NCI-H1105 treated with DMSO at 0.1 percent for 48 hours (cell line): Measurements from ENCODE around the gene PRRX1.

ENCODE experiments used
- DNase-seq: peaks from one replicate; lab custom pipeline; 2025; lab: John Stamatoyannopoulos, UW

PRRX1 gene

GRCh38 chr1:170691258-170691657 lies 27.3 kb downstream of the PRRX1 start:
- DNase-seq: no peak

GRCh38 chr1:170692866-170693575 lies 29.1 kb downstream of the PRRX1 start:
- DNase-seq: no peak

GRCh38 chr1:170694172-170694926 lies 30.4 kb downstream of the PRRX1 start:
- no peak for DNase-seq

GRCh38 chr1:170695955-170696590 lies 32.1 kb downstream of the PRRX1 start:
- DNase-seq: no peak

- DNase-seq: no peak
These were observed 32.8 kb downstream of the PRRX1 start for GRCh38 chr1:170696591-170697290.

- no peak for DNase-seq
These were observed 33.4 kb downstream of the PRRX1 start for GRCh38 chr1:170697316-170697715.

- peak; percentile 25 for DNase-seq
These were observed 34.7 kb downstream of the PRRX1 start for GRCh38 chr1:170698301-170699275.

- no peak for DNase-seq
These were observed 35.8 kb downstream of the PRRX1 start for GRCh38 chr1:170699696-170700095.

GRCh38 chr1:170700842-170701615 lies 37.1 kb downstream of the PRRX1 start:
- no peak for DNase-seq

- no peak for DNase-seq
These were observed 38.0 kb downstream of the PRRX1 start for GRCh38 chr1:170701962-170702361.

GRCh38 chr1:170703591-170703990 lies 39.7 kb downstream of the PRRX1 start:
- no peak for DNase-seq

- no peak for DNase-seq
These were observed 40.3 kb downstream of the PRRX1 start for GRCh38 chr1:170704256-170704655.

GRCh38 chr1:170705981-170706380 lies 42.0 kb downstream of the PRRX1 start:
- DNase-seq: no peak

GRCh38 chr1:170707117-170707516 lies 43.2 kb downstream of the PRRX1 start:
- DNase-seq: no peak

GRCh38 chr1:170707959-170708655 lies 44.2 kb downstream of the PRRX1 start:
- DNase-seq: no peak

GRCh38 chr1:170711682-170712081 lies 47.8 kb downstream of the PRRX1 start:
- no peak for DNase-seq

GRCh38 chr1:170714163-170714562 lies 50.2 kb downstream of the PRRX1 start:
- no peak for DNase-seq

GRCh38 chr1:170714938-170715337 lies 51.0 kb downstream of the PRRX1 start:
- no peak for DNase-seq

GRCh38 chr1:170716835-170717429 lies 53.0 kb downstream of the PRRX1 start:
- no peak for DNase-seq
